SHP77 treated with DMSO at 0.1 percent for 48 hours (cell line): ENCODE data around the gene SKA3.
"Not testable (repeated sequence)": the region's sequence is repeated elsewhere in the genome, so short reads cannot be mapped to it uniquely, and the experiment has no call there.

Experiments
- DNase-seq: peaks from one replicate; lab custom pipeline; 2025; lab: John Stamatoyannopoulos, UW

SKA3 gene

GRCh38 chr13:21165606-21166005 lies 10.7 kb downstream of the SKA3 start:
- not testable (repeated sequence) for DNase-seq

- DNase-seq: no peak
These were observed 11.7 kb downstream of the SKA3 start for GRCh38 chr13:21164631-21165030.

GRCh38 chr13:21152251-21152899 lies 24.0 kb downstream of the SKA3 start:
- DNase-seq: no peak

GRCh38 chr13:21150013-21150412 lies 26.3 kb downstream of the SKA3 start:
- DNase-seq: no peak

GRCh38 chr13:21149568-21149967 lies 26.8 kb downstream of the SKA3 start:
- DNase-seq: no peak

- no peak for DNase-seq
These were observed 27.6 kb downstream of the SKA3 start for GRCh38 chr13:21148557-21149258.

- DNase-seq: no peak
These were observed 28.5 kb downstream of the SKA3 start for GRCh38 chr13:21147827-21148226.

- no peak for DNase-seq
These were observed 33.6 kb downstream of the SKA3 start for GRCh38 chr13:21142766-21143165.

GRCh38 chr13:21139374-21139773 lies 37.0 kb downstream of the SKA3 start:
- DNase-seq: no peak

- no peak for DNase-seq
These were observed 37.8 kb downstream of the SKA3 start for GRCh38 chr13:21138561-21138960.

- no peak for DNase-seq
These were observed 38.7 kb downstream of the SKA3 start for GRCh38 chr13:21137696-21138095.

- DNase-seq: not testable (repeated sequence)
These were observed 40.5 kb downstream of the SKA3 start for GRCh38 chr13:21135833-21136232.

- no peak for DNase-seq
These were observed 41.9 kb downstream of the SKA3 start for GRCh38 chr13:21134475-21134874.

- DNase-seq: no peak
These were observed 43.3 kb downstream of the SKA3 start for GRCh38 chr13:21133077-21133476.

- no peak for DNase-seq
These were observed 46.2 kb downstream of the SKA3 start for GRCh38 chr13:21130116-21130515.

- DNase-seq: peak; percentile 93
These were observed 51.5 kb downstream of the SKA3 start for GRCh38 chr13:21124852-21125251.

- DNase-seq: no peak
These were observed 52.4 kb downstream of the SKA3 start for GRCh38 chr13:21123956-21124355.

GRCh38 chr13:21121616-21122015 lies 54.7 kb downstream of the SKA3 start:
- DNase-seq: no peak

GRCh38 chr13:21120191-21120590 lies 56.2 kb downstream of the SKA3 start:
- DNase-seq: no peak

- DNase-seq: no peak
These were observed 56.8 kb downstream of the SKA3 start for GRCh38 chr13:21119526-21119925.

GRCh38 chr13:21118180-21118579 lies 58.2 kb downstream of the SKA3 start:
- DNase-seq: no peak

- DNase-seq: no peak
These were observed 59.1 kb downstream of the SKA3 start for GRCh38 chr13:21117104-21117809.

GRCh38 chr13:21116141-21116540 lies 60.2 kb downstream of the SKA3 start:
- DNase-seq: no peak
